ENCODE data around the gene SPRED2. TPM values are rescaled to one million over a fixed set of nuclear protein-coding genes. Genes with fewer than 3 reads are reported as not detected.
A peak's percentile ranks its signal among the peaks of the same experiment; 100 is the strongest.

Gene SPRED2
- total and polyA plus RNA-seq, 2 donors from 2014 or later = 8.9 to 42.3 TPM

- DNase-seq (no peak), FAIRE-seq (no peak)
- no peak overlapping the region for H3K27ac ChIP-seq (ENCODE audit: low read depth in 2 of 2, low read length in 2 of 2)
- H3K9me3 ChIP-seq (ENCODE audit: control insufficient read depth in 2 of 3, insufficient read depth in 1 of 3, low read length in 3 of 3) = no peaks in the 10 kb centered on the region
- intact Hi-C loops (cut with DNase I) = no loop called here
- no peak overlapping the region for H3K9ac ChIP-seq (ENCODE audit: low read length in 3 of 3)
- no peak overlapping the region for H3K4me3 ChIP-seq (ENCODE audit: low read length in 3 of 3)
- no peaks in the 10 kb centered on the region for H3K27me3 ChIP-seq (ENCODE audit: control insufficient read depth, insufficient read depth, low read length)
- H3K4me1 ChIP-seq (ENCODE audit: control insufficient read depth in 2 of 3, insufficient read depth in 2 of 3, low read depth in 1 of 3, low read length in 3 of 3) = peaks cover 0 to 36% (median 13%) of the 10 kb centered on the region in 3 donors
- no peaks in the 10 kb centered on the region for H3K36me3 ChIP-seq (ENCODE audit: control insufficient read depth in 2 of 3, insufficient read depth in 3 of 3, low read length in 3 of 3)
- TF ChIP-seq, protein P1, sequence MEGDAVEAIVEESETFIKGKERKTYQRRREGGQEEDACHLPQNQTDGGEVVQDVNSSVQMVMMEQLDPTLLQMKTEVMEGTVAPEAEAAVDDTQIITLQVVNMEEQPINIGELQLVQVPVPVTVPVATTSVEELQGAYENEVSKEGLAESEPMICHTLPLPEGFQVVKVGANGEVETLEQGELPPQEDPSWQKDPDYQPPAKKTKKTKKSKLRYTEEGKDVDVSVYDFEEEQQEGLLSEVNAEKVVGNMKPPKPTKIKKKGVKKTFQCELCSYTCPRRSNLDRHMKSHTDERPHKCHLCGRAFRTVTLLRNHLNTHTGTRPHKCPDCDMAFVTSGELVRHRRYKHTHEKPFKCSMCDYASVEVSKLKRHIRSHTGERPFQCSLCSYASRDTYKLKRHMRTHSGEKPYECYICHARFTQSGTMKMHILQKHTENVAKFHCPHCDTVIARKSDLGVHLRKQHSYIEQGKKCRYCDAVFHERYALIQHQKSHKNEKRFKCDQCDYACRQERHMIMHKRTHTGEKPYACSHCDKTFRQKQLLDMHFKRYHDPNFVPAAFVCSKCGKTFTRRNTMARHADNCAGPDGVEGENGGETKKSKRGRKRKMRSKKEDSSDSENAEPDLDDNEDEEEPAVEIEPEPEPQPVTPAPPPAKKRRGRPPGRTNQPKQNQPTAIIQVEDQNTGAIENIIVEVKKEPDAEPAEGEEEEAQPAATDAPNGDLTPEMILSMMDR (IDR thresholded peaks at IDR 0.05; ENCODE audit: borderline replicate concordance, extremely low read depth, insufficient read depth) = no peak
Measured at GRCh38 chr2:65371074-65371434, 61.3 kb downstream of the SPRED2 start.

GRCh38 chr2:65370387-65371073 is 61.9 kb downstream of the SPRED2 start:
- DNase-seq (peak in 2 of 5 donors; percentile 63 to 74), FAIRE-seq (no peak)
- no peak overlapping the region for H3K4me3 ChIP-seq (ENCODE audit: low read length in 3 of 3)
- TF ChIP-seq, protein P1 (IDR thresholded peaks at IDR 0.05; ENCODE audit: borderline replicate concordance, extremely low read depth, insufficient read depth) = no peak
- H3K36me3 ChIP-seq (ENCODE audit: control insufficient read depth in 2 of 3, insufficient read depth in 3 of 3, low read length in 3 of 3) = no peaks in the 10 kb centered on the region
- no peaks in the 10 kb centered on the region for H3K9me3 ChIP-seq (ENCODE audit: control insufficient read depth in 2 of 3, insufficient read depth in 1 of 3, low read length in 3 of 3)
- H3K4me1 ChIP-seq (ENCODE audit: control insufficient read depth in 2 of 3, insufficient read depth in 2 of 3, low read depth in 1 of 3, low read length in 3 of 3) = peaks cover 0 to 38% (median 11%) of the 10 kb centered on the region in 3 donors
- H3K27me3 ChIP-seq (ENCODE audit: control insufficient read depth, insufficient read depth, low read length) = no peaks in the 10 kb centered on the region
- H3K27ac ChIP-seq (ENCODE audit: low read depth in 2 of 2, low read length in 2 of 2) = no peak overlapping the region
- no peak overlapping the region for H3K9ac ChIP-seq (ENCODE audit: low read length in 3 of 3)
- intact Hi-C loops (cut with DNase I) = no loop called here

DNA sequence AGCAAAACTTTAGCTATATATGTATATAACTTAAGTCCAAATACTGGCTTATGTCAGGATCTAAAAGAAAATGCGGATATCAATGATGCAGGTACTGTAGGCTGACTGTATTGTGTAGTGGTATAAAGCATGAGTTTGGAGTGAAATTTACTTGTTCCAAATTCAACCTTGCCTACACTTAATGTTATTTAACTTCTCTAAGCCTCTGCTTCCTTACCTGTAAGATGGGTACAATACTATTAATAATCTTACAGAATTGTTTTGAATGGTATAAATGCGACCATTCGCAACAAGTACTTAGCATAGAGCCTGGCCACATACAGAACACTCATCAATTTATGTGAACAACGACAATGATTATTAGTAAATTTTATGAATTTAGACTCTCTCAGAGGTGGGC is 62.4 kb downstream of the SPRED2 start:
- no peak overlapping the region for H3K9ac ChIP-seq (ENCODE audit: low read length in 3 of 3)
- FAIRE-seq (no peak), DNase-seq (no peak)
- TF ChIP-seq, protein P1 (IDR thresholded peaks at IDR 0.05; ENCODE audit: borderline replicate concordance, extremely low read depth, insufficient read depth) = no peak
- no peaks in the 10 kb centered on the region for H3K36me3 ChIP-seq (ENCODE audit: control insufficient read depth in 2 of 3, insufficient read depth in 3 of 3, low read length in 3 of 3)
- peaks cover 0 to 38% (median 9%) of the 10 kb centered on the region in 3 donors for H3K4me1 ChIP-seq (ENCODE audit: control insufficient read depth in 2 of 3, insufficient read depth in 2 of 3, low read depth in 1 of 3, low read length in 3 of 3)
- no peaks in the 10 kb centered on the region for H3K27me3 ChIP-seq (ENCODE audit: control insufficient read depth, insufficient read depth, low read length)
- H3K27ac ChIP-seq (ENCODE audit: low read depth in 2 of 2, low read length in 2 of 2) = no peak overlapping the region
- intact Hi-C loops (cut with DNase I) = no loop called here
- no peak overlapping the region for H3K4me3 ChIP-seq (ENCODE audit: low read length in 3 of 3)
- H3K9me3 ChIP-seq (ENCODE audit: control insufficient read depth in 2 of 3, insufficient read depth in 1 of 3, low read length in 3 of 3) = no peaks in the 10 kb centered on the region
